Neural progenitor cell (in vitro differentiated cells): Measurements from ENCODE around the gene AQP3. TPM values are rescaled to one million over a fixed set of nuclear protein-coding genes. Genes with fewer than 3 reads are reported as not detected.
A peak's percentile ranks its signal among the peaks of the same experiment; 100 is the strongest.
"Not testable (repeated sequence)": the region's sequence is repeated elsewhere in the genome, so short reads cannot be mapped to it uniquely, and the experiment has no call there.

Experiments used
- DNase-seq: peaks from one replicate; pipeline ENCODE4 v3.0.0-alpha.2; 2016; ENCODE audit warnings: low spot score
- H2AFZ ChIP-seq: fragments of 200-600 bp; sonication (generic); replicated peaks from 2 replicates; pipeline ENCODE4 v1.6.1; 2016; ENCODE audit warnings: antibody characterized with exemption
- H3F3A ChIP-seq: fragments of 200-600 bp; sonication (generic); 2 replicates; pipeline ENCODE4 v1.6.1; 2016; ENCODE audit warnings: antibody characterized with exemption, low read depth
- H3K27ac ChIP-seq: fragments of 200-600 bp; sonication (generic); 2 replicates; pipeline ENCODE4 v1.5.1; 2016; ENCODE audit warnings: mild to moderate bottlenecking
- H3K27me3 ChIP-seq: fragments of 200-600 bp; sonication (generic); 2 replicates; pipeline ENCODE4 v1.6.1; 2016; ENCODE audit warnings: mild to moderate bottlenecking, moderate library complexity
- H3K36me3 ChIP-seq: fragments of 200-600 bp; sonication (generic); 2 replicates; pipeline ENCODE4 v1.5.1; 2016
- H3K4me1 ChIP-seq: fragments of 200-600 bp; sonication (generic); 2 replicates; pipeline ENCODE4 v1.6.1; 2016; ENCODE audit warnings: mixed run types
- H3K4me2 ChIP-seq: fragments of 200-600 bp; sonication (generic); 2 replicates; pipeline ENCODE4 v1.6.1; 2016
- H3K4me3 ChIP-seq: fragments of 200-600 bp; sonication (generic); 2 replicates; pipeline ENCODE4 v1.5.1; 2016
- H3K79me2 ChIP-seq: fragments of 200-600 bp; sonication (generic); 2 replicates; pipeline ENCODE4 v1.6.1; 2016; ENCODE audit warnings: low read depth
- H3K9ac ChIP-seq: fragments of 200-600 bp; sonication (generic); 2 replicates; pipeline ENCODE4 v1.6.1; 2016
- H3K9me3 ChIP-seq: fragments of 200-600 bp; sonication (generic); 2 replicates; pipeline ENCODE4 v1.5.1; 2016; ENCODE audit warnings: low read depth
- H4K20me1 ChIP-seq: fragments of 200-600 bp; sonication (generic); 2 replicates; pipeline ENCODE4 v1.6.1; 2016; ENCODE audit warnings: low read depth
- H3K27ac Mint-ChIP-seq: 3 replicates; pipeline ENCODE4 v1.8.0; 2021; ENCODE audit warnings: mixed read lengths
- H3K27me3 Mint-ChIP-seq: 2 replicates; pipeline ENCODE4 v1.8.0; 2022; ENCODE audit warnings: low read depth, mild to moderate bottlenecking, inconsistent platforms, moderate library complexity, mixed read lengths; ENCODE audit not compliant: insufficient read depth
- H3K36me3 Mint-ChIP-seq: 3 replicates; pipeline ENCODE4 v1.8.0; 2021; ENCODE audit warnings: mixed read lengths
- H3K4me1 Mint-ChIP-seq: 3 replicates; pipeline ENCODE4 v1.8.0; 2021; ENCODE audit warnings: mixed read lengths
- H3K4me3 Mint-ChIP-seq: 3 replicates; pipeline ENCODE4 v1.8.0; 2021; ENCODE audit warnings: mild to moderate bottlenecking, moderate library complexity, mixed read lengths
- H3K9me3 Mint-ChIP-seq: 3 replicates; pipeline ENCODE4 v1.8.0; 2020; ENCODE audit warnings: mixed read lengths
- EZH2 ChIP-seq: fragments of 200-600 bp; sonication (generic); IDR thresholded peaks from 2 replicates; pipeline ENCODE4 v1.6.1; 2017; ENCODE audit warnings: antibody characterized with exemption, mild to moderate bottlenecking, moderate library complexity
- EZH2phosphoT487 ChIP-seq: fragments of 200-600 bp; sonication (generic); IDR thresholded peaks from 2 replicates; pipeline ENCODE4 v1.6.1; 2017; ENCODE audit warnings: antibody characterized with exemption
- total RNA-seq: library from RNA; depleted of rRNA; stranded (reverse); fragments of >200 nt; gene quantifications from 2 replicates; pipeline ENCODE4 v1.2.3, GENCODE V29; 2015; ENCODE audit warnings: low replicate concordance
- TF ChIP-seq, protein P1 (sequence below): fragments of 200-600 bp; sonication (generic); IDR thresholded peaks from 2 replicates; pipeline ENCODE4 v1.5.1; 2017; ENCODE audit warnings: antibody characterized with exemption, mild to moderate bottlenecking

Gene AQP3
- total RNA-seq, 1 donor from 2014 or later = 0.45 TPM

DNA sequence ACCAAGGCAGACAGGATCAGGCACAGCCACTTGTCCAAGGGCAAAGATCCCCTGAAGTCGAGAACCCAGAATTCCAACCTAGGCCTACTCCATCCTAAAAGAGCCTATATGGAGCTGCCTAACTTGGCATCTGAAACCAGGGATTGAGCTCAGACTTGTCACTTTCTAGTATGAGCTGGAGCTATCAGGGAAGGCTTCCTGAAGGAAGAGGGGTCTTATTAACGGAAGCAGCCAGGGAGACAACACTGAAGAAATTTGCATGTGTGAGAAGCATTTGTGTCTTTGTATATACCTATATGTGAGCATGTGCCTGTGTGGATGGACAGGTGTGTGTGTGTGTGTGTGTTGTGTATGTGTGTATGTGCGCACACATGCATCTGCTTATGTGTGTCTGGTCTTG is 40.3 kb downstream of the AQP3 start:
- Histone ChIP-seq H3K9me3 (no peaks in the 10 kb centered on the region), H3K27me3 (no peaks in the 10 kb centered on the region), H3K27ac (no peak overlapping the region), H3F3A (no peaks in the 10 kb centered on the region), H4K20me1 (no peaks in the 10 kb centered on the region), H3K4me1 (no peaks in the 10 kb centered on the region), H2AFZ (no peak overlapping the region), H3K36me3 (no peaks in the 10 kb centered on the region), H3K9ac (no peak overlapping the region), H3K79me2 (no peaks in the 10 kb centered on the region), H3K4me3 (no peak overlapping the region), H3K4me2 (no peak overlapping the region)
- DNase-seq = no peak
- H3K36me3 Mint-ChIP-seq = no peaks in the 10 kb centered on the region
- H3K27me3 Mint-ChIP-seq = peaks cover 3% of the 10 kb centered on the region
- no peak overlapping the region for H3K27ac Mint-ChIP-seq
- TF ChIP-seq, protein P1, sequence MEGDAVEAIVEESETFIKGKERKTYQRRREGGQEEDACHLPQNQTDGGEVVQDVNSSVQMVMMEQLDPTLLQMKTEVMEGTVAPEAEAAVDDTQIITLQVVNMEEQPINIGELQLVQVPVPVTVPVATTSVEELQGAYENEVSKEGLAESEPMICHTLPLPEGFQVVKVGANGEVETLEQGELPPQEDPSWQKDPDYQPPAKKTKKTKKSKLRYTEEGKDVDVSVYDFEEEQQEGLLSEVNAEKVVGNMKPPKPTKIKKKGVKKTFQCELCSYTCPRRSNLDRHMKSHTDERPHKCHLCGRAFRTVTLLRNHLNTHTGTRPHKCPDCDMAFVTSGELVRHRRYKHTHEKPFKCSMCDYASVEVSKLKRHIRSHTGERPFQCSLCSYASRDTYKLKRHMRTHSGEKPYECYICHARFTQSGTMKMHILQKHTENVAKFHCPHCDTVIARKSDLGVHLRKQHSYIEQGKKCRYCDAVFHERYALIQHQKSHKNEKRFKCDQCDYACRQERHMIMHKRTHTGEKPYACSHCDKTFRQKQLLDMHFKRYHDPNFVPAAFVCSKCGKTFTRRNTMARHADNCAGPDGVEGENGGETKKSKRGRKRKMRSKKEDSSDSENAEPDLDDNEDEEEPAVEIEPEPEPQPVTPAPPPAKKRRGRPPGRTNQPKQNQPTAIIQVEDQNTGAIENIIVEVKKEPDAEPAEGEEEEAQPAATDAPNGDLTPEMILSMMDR = no peak
- TF ChIP-seq EZH2phosphoT487 = no peak
- TF ChIP-seq EZH2 = no peak
- H3K4me1 Mint-ChIP-seq = peaks cover 17% of the 10 kb centered on the region
- no peak overlapping the region for H3K4me3 Mint-ChIP-seq
- H3K9me3 Mint-ChIP-seq = no peaks in the 10 kb centered on the region

- Mint-ChIP-seq H3K4me1 (peaks cover 27% of the 10 kb centered on the region), H3K27ac (peak overlapping the region; percentile 29), H3K27me3 (peaks cover 5% of the 10 kb centered on the region), H3K9me3 (no peaks in the 10 kb centered on the region), H3K4me3 (no peak overlapping the region), H3K36me3 (no peaks in the 10 kb centered on the region)
- Histone ChIP-seq H3F3A (no peaks in the 10 kb centered on the region), H3K79me2 (no peaks in the 10 kb centered on the region), H3K36me3 (no peaks in the 10 kb centered on the region), H3K4me2 (no peak overlapping the region), H3K4me1 (no peaks in the 10 kb centered on the region), H3K9ac (no peak overlapping the region), H2AFZ (peak overlapping the region; percentile 17), H3K27ac (no peak overlapping the region), H3K4me3 (no peak overlapping the region), H3K27me3 (no peaks in the 10 kb centered on the region), H4K20me1 (no peaks in the 10 kb centered on the region), H3K9me3 (no peaks in the 10 kb centered on the region)
- TF ChIP-seq EZH2phosphoT487 (no peak), EZH2 (no peak)
- TF ChIP-seq, protein P1 = no peak
- DNase-seq = no peak
These were observed 42.5 kb downstream of the AQP3 start for GRCh38 chr9:33404788-33405362.

GRCh38 chr9:33403941-33404787 is 43.2 kb downstream of the AQP3 start:
- TF ChIP-seq, protein P1 = no peak
- TF ChIP-seq EZH2phosphoT487 (no peak), EZH2 (no peak)
- Histone ChIP-seq H3K9ac (no peak overlapping the region), H3F3A (no peaks in the 10 kb centered on the region), H3K27me3 (no peaks in the 10 kb centered on the region), H3K4me2 (no peak overlapping the region), H3K79me2 (no peaks in the 10 kb centered on the region), H3K9me3 (no peaks in the 10 kb centered on the region), H3K4me3 (no peak overlapping the region), H3K27ac (no peak overlapping the region), H2AFZ (peak overlapping the region; percentile 17), H3K4me1 (no peaks in the 10 kb centered on the region), H3K36me3 (no peaks in the 10 kb centered on the region), H4K20me1 (no peaks in the 10 kb centered on the region)
- H3K4me1 Mint-ChIP-seq = peaks cover 29% of the 10 kb centered on the region
- DNase-seq = no peak
- no peaks in the 10 kb centered on the region for H3K36me3 Mint-ChIP-seq
- H3K9me3 Mint-ChIP-seq = no peaks in the 10 kb centered on the region
- peak overlapping the region; percentile 30 for H3K4me3 Mint-ChIP-seq
- peaks cover 7% of the 10 kb centered on the region for H3K27me3 Mint-ChIP-seq
- peak overlapping the region; percentile 29 for H3K27ac Mint-ChIP-seq

- DNase-seq, H3K36me3 Mint-ChIP-seq, H3K79me2 ChIP-seq, H3K27me3 Mint-ChIP-seq, H3K36me3 ChIP-seq, H3K9me3 ChIP-seq, H3K4me3 Mint-ChIP-seq, H3F3A ChIP-seq, H3K9me3 Mint-ChIP-seq, H3K4me3 ChIP-seq, H3K27me3 ChIP-seq, H3K9ac ChIP-seq, H4K20me1 ChIP-seq, H3K4me1 ChIP-seq, H3K4me2 ChIP-seq, H3K27ac ChIP-seq: not testable (repeated sequence)
- Mint-ChIP-seq H3K4me1 (peaks cover 29% of the 10 kb centered on the region), H3K27ac (peak within 1 kb of the TSS; percentile 89)
- peak within 1 kb of the TSS; percentile 63 for H2AFZ ChIP-seq
These were observed 45.0 kb downstream of the AQP3 start, which contains the start of gene AQP7 for GRCh38 chr9:33402371-33402770. AQP7 (minus strand) TSS chr9:33402568; CDS start chr9:33401262, 1,306 bp downstream.

DNA sequence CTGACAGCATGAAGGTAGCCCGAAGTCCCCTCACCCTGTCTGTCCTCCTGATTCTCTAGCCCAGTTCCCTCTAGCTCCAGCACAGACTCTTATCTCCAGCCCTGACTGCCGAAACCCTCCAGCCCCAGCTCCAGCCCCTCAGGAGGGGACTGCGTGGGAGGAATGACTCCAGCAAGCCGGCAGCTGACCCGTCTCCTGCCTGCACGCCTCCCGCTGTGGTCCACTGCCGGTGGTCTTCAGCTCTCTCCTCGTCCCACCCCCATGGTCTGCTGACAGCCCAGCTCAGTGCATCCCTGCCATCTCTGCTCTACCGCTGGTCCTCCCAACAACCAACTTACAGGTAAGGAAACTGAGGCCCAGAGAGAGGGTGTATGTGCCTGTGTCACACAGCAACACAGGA is 45.6 kb downstream of the AQP3 start:
- H3K4me1 Mint-ChIP-seq = peaks cover 29% of the 10 kb centered on the region
- not testable (repeated sequence) for H3K27me3 ChIP-seq, H3K4me3 ChIP-seq, H3K4me1 ChIP-seq, DNase-seq, H2AFZ ChIP-seq, H3K4me3 Mint-ChIP-seq, H3K27me3 Mint-ChIP-seq, H4K20me1 ChIP-seq, H3F3A ChIP-seq, H3K36me3 Mint-ChIP-seq, H3K9me3 ChIP-seq, H3K9ac ChIP-seq, H3K27ac ChIP-seq, H3K79me2 ChIP-seq, H3K36me3 ChIP-seq, H3K4me2 ChIP-seq, H3K9me3 Mint-ChIP-seq
- peak overlapping the region; percentile 89 for H3K27ac Mint-ChIP-seq
